Measurements from ENCODE around the gene ARMH1.
"Not testable (repeated sequence)": the region's sequence is repeated elsewhere in the genome, so short reads cannot be mapped to it uniquely, and the experiment has no call there.

The ARMH1 gene

DNA sequence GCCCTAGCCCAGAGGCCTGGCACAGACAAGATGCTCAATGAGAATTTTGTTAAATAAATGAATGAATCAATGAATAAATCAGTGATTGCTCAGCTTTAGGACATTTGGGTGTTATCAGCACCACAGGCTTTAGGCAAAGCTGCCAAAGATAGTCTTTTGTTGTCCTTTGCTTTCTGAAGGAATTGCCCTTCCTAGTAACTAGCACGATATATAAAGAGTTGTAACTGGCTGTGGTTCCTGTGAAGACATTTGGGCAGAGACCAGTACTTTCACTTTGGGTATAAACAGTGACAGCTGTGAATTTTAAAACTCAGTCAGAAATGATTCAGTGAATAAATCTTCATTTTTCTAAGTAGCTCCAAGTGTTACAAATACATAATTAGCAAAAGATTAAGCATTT lies 43.1 kb downstream of the ARMH1 start:
- no peak for FAIRE-seq
- no peak for DNase-seq (ENCODE audit: extremely low spot score, insufficient read length, low read depth)

DNA sequence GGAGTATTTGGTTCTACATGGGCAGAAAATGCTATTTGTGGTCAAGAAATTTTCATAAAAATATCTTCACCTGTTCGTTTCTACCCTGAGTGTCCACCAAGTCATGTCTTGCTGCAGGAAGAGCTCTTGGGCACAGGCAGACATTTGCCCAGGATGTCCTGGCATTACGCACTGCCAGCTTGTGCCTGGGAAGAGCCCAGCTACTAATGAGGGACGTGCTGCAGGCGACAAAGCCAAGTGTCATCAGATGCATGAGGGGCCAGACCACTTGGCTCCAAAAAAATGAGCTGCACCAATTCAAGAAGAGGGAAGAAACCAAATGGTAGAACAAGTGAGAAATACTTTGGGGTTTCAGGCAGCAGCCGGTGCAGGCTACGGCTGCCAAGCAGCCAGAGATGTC lies 43.6 kb downstream of the ARMH1 start:
- DNase-seq (ENCODE audit: extremely low spot score, insufficient read length, low read depth): no peak
- peak; percentile 61 for FAIRE-seq

DNA sequence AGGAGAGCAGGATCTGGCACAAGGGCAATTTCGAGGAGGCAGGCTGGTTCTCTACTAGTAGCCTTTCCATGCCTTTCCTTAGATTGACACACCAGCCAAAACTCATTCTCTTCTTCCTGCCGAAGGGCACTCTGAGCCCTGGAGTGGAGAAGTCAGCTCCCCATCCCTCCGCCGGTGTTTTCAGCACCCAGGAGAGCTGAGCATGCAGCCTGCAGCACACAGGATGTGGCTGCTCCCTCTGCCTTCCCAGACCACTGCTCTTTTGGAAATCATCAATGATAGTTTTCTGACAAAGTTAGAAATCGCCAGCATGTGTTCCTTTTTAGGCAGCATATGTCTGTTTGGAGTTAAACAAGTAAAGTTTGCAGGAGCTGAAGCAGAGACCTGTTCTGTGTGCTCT lies 44.8 kb downstream of the ARMH1 start:
- DNase-seq (ENCODE audit: extremely low spot score, insufficient read length, low read depth) (no peak), FAIRE-seq (no peak)

DNA sequence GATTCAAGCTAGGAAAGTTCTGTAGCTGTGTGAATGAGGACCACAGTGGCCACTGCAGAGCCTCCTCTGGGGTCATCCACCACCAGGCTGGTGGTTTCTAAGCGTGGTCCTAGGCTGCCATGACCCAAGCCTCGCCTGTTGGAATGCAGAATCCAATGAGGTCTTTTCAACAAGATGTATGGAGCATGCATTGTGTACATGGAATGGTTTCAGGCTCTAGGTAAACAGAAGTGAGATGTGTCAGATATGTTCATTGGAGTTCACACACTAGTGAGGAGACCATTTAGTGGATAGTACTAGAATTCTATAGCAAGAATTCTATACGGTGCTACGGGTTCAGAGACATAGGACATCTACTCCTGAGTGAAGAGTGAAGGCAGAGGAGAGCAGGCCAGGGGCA lies 45.8 kb downstream of the ARMH1 start:
- DNase-seq (ENCODE audit: extremely low spot score, insufficient read length, low read depth): no peak
- no peak for FAIRE-seq

DNA sequence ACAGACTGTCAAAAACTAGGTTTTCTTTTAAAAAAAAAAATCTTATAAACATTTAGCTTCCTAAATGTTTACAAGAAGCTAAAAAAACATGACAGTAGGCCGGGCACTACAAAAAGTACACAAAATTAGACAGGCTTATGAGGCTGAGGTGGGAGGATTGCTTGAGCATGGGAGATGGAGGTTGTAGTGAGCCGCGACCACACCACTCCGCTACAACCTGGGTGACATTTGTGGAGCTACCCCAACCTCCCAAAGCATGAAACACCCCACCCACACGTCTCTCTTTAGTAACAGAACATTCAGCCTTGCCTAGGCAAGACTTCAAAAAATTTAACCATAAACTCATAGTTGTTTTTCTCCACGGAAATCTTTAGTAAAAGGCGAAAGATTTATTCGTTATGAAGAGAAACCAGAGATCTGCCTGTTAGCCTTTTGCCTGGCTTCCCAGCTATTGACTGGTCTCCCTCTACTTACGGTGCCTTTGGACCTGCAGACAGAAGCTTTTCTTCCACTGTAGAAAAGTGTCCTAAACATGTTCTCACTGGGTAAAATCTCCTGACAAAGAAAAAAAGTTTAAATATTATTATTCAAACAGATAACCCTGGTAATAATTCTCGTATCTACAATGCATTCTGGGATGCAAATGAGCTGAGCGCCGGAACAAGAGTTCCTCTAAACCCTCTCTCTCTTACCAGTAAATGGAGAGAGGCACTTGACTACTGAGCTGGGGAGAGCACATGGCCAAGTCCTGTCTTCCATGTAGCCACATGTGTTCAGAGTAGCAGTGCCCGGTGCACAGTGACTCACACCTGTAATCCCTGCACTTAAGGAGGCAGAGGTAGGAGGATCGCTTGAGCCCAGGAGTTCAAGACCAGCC lies 47.2 kb downstream of the ARMH1 start:
- peak; percentile 61 for DNase-seq (ENCODE audit: extremely low spot score, insufficient read length, low read depth)

DNA sequence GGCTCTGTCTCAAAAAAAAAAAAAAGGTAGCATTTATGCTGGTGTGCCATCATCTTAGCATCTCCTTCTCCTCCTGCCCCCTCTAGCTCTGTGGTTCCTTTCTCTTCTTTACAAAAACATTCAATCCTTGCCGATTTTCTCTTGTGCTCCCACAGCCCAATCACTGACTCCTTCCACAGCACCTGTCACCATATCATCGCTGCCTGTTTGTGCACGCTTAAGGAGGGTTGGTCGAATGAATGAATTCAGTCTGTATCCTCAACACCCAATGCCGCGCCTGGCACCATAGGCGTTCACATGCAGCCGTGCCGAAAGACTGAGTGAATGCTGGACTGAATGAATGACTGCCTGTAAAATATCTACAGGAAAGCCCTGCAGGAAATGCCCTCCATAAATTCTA lies 48.5 kb downstream of the ARMH1 start:
- FAIRE-seq: no peak
- DNase-seq (ENCODE audit: extremely low spot score, insufficient read length, low read depth): no peak

More for the DNA sequence above, 47.2 kb downstream of the ARMH1 start:
- peak; percentile 87 for FAIRE-seq

DNA sequence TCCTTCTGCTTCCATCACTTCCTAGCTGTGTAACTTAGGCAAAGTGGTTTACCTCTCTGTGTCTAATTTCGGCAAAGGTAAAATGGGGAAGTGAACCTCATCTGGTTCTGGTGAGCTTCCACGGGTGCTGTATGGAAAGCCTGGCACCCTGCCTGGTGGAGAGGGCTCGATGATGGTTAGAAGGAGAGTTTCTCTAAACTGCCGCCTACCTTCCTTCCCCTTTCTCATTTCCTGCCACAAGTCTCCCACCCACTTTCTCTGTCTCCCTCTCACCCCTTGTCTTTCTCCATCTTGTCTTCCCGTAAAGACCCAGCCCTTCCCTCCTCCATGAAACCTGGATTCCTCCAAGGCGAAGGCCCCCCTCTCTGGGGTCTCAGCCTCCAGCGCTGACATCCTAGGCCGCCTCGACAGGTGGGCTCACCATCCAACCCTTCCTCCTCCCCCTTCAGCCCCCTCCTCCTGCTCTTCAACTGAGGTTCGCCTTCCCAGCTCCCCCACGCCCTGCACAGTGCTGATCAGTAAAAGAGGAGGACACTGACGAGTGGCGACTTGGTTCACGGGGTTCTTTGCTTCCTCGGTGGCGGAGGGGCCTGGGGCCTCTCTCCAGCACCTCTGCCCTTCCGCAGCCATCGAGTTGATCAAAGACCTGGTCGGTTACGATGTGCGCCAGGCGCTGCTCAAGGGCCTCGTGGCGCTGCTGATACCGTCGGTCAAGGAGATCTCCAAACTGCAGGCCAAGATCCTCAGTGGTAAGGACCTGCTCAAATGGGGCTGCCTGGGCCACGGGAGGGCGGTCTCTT lies 49.2 kb downstream of the ARMH1 start:
- DNase-seq (ENCODE audit: extremely low spot score, insufficient read length, low read depth): no peak
- peak; percentile 91 for FAIRE-seq

DNA sequence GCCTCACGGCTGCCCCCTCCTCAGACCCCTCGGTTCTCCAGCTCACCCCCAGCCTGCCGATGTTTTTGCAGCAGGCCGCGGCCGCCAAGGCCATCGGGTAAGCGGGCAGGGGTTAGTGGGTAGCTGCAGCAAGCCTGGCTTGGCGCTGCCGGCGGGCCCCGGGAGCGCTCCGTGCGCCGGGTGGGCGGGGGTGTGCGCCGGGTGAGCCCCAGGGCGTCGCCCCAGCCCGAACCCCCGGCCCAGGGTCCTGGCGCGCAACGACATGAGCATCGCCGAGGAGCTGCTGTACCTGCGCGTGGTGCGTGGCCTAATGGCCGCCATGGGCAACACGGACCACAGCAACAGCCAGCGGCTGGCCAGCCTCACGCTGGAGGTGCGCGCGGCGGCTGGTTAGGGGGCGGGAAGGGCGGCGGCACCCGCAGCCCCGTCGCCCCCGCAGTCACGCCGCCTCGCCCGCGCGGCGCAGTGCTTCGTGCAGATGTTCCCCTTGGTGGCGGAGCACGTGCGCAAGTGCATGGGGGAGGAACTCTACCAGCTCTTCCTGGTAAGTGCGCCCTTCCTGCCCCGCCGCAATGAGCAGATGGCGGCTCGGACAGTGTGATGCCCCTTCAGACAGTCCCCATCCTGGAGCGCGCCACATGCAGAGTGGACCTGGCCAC lies 49.9 kb downstream of the ARMH1 start:
- DNase-seq (ENCODE audit: extremely low spot score, insufficient read length, low read depth) (no peak), FAIRE-seq (no peak)

DNA sequence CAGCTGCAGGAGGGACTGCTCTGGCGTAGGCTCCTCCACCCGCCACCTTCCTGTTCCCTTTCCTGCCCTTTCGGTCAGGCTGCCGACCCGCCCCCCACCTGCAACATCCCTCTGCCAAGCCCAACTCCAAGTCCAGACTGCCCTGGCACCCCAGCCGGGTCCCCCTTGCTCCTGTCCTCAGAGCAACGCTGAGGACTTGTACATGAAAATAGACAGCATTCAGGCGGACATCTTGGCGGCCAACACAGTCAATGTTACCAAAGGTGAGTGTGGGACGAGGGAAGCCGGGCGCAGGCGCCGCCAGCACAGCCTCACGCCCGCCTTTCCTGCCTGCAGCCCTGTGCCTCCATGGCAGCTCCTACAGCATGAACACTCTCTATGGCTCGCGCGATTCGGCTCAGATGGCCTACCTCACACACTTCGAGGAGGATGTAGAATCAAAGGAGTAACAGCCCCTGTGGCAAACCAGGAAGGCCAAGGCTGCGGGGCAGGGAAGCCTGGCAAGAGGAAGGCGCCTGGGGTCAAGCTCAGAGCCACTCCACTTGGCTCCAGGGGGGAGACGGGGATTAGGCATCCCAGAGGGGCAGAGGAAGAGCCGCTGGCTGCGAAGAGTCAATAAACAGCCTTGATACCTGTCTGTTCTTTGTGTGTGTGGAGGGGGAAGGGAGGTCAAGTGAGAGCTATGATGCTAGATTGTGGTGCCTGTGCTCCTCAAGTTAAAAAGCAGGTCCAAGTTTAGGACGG lies 50.6 kb downstream of the ARMH1 start:
- DNase-seq (ENCODE audit: extremely low spot score, insufficient read length, low read depth): no peak
- no peak for FAIRE-seq

DNA sequence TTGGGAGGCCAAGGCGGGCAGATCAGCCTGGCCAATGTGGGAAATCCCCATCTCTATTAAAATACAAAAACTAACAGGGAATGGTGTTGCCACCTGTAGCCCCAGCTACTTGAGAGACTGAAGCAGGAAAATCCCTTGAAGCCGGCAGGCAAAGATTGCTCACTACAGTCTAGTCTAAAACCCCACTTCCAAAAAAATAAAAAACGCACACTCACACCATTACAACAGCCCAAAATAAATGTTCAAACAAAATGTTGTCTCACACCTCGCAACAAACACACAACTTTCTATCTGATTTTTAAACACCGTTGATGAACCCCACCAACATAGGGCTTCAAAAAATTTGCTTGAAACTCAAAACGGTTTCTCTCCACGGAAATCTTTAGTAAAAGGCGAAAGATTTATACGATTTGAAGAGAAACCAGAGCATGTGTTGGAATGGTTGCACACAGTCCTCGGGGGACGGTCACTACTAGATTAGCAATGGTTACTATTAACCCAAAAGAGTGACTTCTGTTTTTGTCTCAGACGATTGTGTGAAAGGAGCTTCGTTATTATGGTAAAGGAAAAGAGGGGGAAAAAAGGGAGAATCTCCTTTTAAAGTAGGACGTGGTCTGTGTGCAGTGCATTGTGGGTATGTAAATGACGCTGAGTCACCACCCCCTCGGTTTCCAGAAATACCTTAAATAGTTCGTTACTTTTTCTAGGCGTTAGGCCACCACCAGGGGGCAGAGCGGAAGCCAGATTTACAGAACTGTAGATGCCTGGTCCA lies 56.4 kb downstream of the ARMH1 start, which contains the start of gene RNU5D-1:
Gene RNU5D-1 (minus strand): TSS at position 430 of the 772 bp plus-strand sequence.
- no peak for DNase-seq (ENCODE audit: extremely low spot score, insufficient read length, low read depth)
- no peak for FAIRE-seq

DNA sequence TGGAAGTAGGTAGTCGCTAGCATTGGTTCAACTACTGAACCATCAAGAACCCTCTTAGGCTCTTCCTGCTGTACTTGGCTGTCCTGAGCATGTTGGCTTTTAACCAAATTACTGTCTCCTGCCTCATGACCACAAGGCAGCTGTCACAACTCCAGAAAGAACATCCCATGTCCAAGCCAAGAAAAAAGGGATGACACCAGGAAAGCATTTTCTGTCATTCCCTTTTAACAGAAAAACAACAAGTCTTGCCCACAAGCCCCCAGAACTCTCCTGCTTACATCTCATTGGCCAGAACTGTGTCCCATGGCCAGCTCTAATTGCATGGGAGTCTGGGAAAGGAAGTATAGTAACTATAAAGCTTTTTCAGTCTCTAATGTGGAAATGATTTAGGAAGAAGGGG lies 58.9 kb downstream of the ARMH1 start:
- DNase-seq (ENCODE audit: extremely low spot score, insufficient read length, low read depth): no peak
- no peak for FAIRE-seq

DNA sequence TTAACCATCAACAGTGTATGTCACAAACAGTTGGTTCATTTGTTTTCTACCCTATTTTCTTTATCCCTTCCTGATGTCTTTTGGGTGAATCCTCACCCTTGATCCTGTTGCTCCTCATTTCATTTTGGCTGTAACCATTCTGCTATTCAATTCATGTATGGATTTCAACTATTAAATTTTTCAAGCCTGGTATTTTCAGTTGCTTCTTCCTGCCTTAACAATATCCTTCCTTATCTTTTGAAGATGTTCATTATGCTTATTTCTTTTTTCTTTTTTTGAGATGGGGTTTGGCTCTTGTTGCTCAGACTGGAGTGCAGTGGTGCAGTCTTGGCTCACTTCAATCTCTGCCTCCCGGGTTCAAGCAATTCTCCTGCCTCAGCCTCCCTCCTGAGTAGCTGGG lies 59.3 kb downstream of the ARMH1 start:
- DNase-seq (ENCODE audit: extremely low spot score, insufficient read length, low read depth): no peak
- FAIRE-seq: no peak

DNA sequence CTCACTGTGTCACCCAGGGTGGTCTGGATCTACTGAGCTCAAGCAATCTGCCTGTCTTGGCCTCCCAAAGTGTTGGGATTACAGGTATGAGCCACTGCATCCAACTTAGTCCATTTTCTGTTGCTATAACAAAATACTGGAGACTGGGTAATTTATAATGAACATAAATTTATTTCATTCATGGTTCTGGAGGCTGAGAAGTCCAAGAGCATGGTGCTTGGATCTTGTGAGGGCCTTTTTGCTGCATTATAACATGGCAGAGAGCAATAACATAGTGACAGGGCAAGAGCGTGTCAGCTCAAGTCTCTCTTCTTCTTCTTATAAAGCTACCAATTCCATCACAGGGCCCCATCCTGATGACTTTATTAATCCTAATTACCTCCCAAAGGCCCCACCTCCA lies 61.5 kb downstream of the ARMH1 start:
- DNase-seq (ENCODE audit: extremely low spot score, insufficient read length, low read depth) (no peak), FAIRE-seq (no peak)

DNA sequence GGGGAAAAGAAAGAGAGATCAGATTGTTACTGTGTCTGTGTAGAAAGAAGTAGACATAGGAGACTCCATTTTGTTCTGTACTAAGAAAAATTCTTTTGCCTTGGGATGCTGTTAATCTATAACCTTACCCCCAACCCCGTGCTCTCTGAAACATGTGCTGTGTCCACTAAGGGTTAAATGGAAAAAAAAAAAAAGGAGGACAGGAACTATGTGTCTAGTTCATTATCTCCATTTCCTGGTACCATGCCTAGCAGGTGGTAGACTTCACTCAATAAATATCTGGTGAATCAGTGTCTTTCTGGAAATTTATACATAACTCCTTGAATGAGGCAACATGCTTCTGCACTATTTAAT lies 64.4 kb downstream of the ARMH1 start:
- FAIRE-seq; DNase-seq (ENCODE audit: extremely low spot score, insufficient read length, low read depth): not testable (repeated sequence)

DNA sequence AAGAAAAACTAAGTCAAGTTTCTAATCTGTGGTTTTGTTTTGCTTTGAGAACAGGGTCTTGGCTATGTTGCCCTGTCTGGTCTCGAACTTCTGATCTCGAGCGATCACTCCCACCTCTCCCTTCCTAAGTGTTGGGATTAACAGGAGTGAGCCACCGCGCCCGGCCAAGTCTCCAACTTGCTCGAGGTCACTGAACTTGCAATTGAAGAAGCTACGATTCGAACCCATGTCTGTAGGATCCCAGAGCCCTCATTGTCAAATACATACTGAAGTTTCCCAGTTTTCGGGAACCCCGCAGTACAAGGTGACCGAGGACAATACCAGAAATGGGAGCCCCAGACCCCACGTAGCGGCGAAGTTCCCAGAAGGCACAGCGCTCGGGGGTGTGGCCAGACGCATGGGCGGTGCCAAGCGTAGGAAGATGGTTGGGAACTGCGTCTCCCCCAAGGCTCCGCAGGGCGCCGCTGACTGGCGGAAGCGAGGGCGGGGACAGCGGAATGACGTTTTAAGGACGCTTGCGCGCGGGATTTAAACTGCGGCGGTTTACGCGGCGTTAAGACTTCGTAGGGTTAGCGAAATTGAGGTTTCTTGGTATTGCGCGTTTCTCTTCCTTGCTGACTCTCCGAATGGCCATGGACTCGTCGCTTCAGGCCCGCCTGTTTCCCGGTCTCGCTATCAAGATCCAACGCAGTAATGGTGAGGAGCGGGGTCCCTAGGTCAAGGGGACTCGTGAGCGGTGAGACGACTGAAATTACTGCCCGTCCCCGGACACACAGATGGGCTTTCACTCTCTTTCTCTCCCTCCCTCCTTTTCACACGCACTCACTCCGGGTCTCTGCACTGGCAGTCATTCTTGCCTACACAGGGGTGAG lies 65.0 kb downstream of the ARMH1 start, which contains the start of gene KIF2C:
Gene KIF2C (plus strand): TSS at position 531 of the 872 bp plus-strand sequence. CDS start 96 bp downstream, at position 627.
- FAIRE-seq: peak; percentile 97
- peak; percentile 97 for DNase-seq (ENCODE audit: extremely low spot score, insufficient read length, low read depth)

DNA sequence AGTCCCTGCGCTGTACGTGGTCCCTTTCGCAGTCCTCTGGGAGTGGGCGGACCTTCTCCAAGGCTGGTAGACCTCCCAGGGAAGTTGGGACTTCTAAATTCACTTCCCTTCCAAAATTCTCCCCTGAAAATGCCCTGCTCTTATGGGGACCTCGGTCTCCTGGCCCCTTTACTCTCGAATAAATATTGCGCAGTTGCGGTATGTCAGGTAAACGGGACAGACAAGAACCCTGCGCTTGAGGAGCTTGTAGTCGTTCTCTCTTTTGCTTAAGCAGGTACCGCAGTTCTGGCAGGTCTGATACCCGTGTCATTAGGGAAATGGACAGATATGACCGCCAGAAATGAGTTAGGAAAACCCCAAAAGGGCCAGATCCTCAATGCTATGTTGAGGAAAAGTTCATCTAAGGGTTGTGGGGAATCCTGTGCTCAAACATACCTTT lies 65.7 kb downstream of the ARMH1 start:
- FAIRE-seq: no peak
- no peak for DNase-seq (ENCODE audit: extremely low spot score, insufficient read length, low read depth)

DNA sequence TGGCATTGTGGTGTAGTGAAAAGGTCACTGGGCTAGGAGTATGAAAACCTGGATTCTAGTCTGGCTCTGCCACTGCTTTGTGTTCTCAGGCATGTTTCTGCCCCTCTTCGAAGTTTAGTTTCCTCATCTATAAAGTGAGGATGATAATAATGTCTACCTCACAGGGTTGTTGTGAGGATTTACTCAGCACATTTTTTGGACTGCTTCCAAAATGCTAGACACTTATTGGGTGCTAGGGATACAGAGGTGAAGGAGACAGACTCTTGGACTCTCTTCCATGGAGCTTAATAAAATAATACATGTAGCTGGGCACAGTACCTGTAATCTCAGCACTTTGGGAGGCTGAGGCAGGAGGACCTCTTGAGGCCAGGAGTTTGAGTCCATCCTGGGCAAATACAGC lies 68.7 kb downstream of the ARMH1 start:
- FAIRE-seq (no peak), DNase-seq (ENCODE audit: extremely low spot score, insufficient read length, low read depth) (no peak)

DNA sequence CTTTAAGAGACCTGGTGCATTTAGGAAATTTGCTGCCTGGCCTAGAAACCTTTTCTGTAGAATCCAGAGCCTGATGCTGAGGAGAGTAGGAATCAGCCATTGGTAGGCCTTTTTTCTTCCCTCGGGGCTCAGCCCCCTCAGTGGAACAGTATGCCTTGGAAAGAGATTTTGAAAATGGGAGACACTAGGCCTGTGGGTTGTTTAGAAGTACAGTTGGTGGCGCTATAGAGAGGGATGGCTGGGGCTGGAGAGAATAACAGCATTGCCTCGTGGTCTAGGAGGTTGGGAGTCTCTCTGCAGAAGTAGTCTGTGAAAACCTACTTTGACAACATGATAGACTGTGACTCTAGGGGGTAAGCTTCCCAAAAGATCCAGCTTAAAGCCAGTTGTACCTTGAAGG lies 73.4 kb downstream of the ARMH1 start:
- FAIRE-seq: no peak
- DNase-seq (ENCODE audit: extremely low spot score, insufficient read length, low read depth): no peak
